ENCODE data around the gene ADORA1. TPM values are rescaled to one million over a fixed set of nuclear protein-coding genes. Genes with fewer than 3 reads are reported as not detected.

The ADORA1 gene
- polyA plus RNA-seq, 3 donors from 2014 or later, result 0.18 to 3.7 TPM; not detected in 1

DNA sequence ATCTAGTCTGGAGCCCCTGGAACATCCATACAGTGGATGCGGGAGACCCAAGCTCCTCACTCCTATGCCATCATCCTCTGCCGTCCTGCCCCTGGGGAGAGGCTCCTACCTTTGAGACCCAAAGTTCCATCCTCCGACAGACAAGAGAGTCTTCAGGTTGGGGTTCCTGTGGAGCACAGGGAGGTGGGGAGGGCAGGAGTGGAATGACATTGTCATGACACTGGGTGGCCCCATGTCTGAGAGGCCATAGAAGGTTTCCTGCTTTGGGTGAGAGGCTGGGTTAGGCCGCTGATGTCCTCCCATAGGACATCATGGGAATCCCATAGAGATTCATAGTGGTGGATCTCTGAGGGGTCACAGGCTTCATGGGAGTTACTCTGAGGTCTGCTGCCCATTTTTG lies 56.9 kb downstream of the ADORA1 start:
- Mint-ChIP-seq H3K9me3 (no peaks in the 10 kb centered on the region), H3K4me1 (no peaks in the 10 kb centered on the region), H3K27ac (no peak overlapping the region), H3K36me3 (no peaks in the 10 kb centered on the region), H3K27me3 (ENCODE audit: low read depth in 3 of 3) (peaks cover 1 to 5% (median 4%) of the 10 kb centered on the region in 3 donors), H3K4me3 (no peak overlapping the region)
- no peak for DNase-seq

DNA sequence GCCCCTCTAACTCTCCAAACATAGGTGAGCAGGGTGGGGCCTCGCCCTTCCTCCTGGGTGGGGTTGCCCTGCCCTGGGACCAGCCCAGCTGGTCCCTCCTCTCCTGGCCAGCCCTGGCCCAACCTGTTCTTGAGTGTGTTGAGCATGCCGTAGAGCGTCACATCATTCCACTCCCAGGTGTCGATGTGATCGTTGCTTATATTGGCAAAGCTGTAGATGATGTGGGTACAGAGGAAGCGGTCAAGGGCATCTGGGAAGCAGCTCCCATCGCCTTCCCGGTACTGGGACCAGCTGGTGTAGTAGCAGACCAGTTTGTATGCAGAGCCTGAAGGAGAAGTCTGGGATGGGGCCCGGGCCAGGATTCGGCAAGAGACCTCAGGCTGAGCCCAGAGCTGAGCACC lies 57.5 kb downstream of the ADORA1 start:
- Mint-ChIP-seq H3K4me3 (no peak overlapping the region), H3K27ac (no peak overlapping the region), H3K27me3 (ENCODE audit: low read depth in 3 of 3) (peaks cover 4 to 7% (median 5%) of the 10 kb centered on the region in 3 donors), H3K9me3 (no peaks in the 10 kb centered on the region), H3K4me1 (no peaks in the 10 kb centered on the region), H3K36me3 (no peaks in the 10 kb centered on the region)
- DNase-seq, result no peak

DNA sequence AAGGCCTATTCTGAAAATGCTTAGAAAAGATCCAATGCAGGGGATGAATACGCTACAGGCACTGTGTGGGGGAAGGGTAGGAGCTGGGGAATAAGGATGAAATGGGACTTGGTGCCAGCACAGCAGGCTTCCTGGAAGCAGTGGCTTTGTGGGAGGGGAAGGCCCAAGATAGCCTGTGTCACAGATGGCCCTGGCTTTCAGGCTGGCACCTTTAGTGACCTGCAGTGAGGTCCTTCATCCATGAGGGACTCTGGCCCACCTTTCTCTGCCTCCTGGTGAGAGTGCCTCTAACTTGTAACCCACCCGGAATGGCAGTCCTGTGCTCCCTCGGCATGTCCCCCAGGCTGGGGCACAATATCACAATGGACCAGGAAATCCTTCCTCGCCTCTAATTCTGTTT lies 58.1 kb downstream of the ADORA1 start:
- Mint-ChIP-seq H3K36me3 (no peaks in the 10 kb centered on the region), H3K4me3 (no peak overlapping the region), H3K27ac (no peak overlapping the region), H3K4me1 (no peaks in the 10 kb centered on the region), H3K9me3 (no peaks in the 10 kb centered on the region), H3K27me3 (ENCODE audit: low read depth in 3 of 3) (peaks cover 5 to 7% (median 5%) of the 10 kb centered on the region in 3 donors)
- no peak for DNase-seq

DNA sequence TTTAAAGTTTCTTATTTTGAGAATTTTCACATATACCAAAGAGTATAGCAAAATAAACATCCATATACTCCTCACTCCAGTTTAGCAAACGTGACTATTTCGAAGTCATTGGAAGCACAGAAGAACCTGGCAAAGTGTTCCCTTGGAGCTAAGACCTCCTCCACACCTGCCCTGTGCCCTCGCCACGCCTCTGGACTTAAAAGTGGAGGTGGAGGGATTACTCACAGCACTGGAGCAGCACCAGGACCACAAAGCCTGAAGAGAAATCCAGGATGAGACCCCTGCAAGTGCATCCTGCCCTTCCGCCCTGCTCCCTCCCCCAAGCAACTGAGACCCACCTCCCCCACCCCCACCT lies 58.5 kb downstream of the ADORA1 start:
- Mint-ChIP-seq H3K36me3 (no peaks in the 10 kb centered on the region), H3K9me3 (no peaks in the 10 kb centered on the region), H3K27me3 (ENCODE audit: low read depth in 3 of 3) (peaks cover 5 to 7% (median 5%) of the 10 kb centered on the region in 3 donors), H3K27ac (no peak overlapping the region), H3K4me1 (no peaks in the 10 kb centered on the region), H3K4me3 (no peak overlapping the region)
- DNase-seq, result no peak

DNA sequence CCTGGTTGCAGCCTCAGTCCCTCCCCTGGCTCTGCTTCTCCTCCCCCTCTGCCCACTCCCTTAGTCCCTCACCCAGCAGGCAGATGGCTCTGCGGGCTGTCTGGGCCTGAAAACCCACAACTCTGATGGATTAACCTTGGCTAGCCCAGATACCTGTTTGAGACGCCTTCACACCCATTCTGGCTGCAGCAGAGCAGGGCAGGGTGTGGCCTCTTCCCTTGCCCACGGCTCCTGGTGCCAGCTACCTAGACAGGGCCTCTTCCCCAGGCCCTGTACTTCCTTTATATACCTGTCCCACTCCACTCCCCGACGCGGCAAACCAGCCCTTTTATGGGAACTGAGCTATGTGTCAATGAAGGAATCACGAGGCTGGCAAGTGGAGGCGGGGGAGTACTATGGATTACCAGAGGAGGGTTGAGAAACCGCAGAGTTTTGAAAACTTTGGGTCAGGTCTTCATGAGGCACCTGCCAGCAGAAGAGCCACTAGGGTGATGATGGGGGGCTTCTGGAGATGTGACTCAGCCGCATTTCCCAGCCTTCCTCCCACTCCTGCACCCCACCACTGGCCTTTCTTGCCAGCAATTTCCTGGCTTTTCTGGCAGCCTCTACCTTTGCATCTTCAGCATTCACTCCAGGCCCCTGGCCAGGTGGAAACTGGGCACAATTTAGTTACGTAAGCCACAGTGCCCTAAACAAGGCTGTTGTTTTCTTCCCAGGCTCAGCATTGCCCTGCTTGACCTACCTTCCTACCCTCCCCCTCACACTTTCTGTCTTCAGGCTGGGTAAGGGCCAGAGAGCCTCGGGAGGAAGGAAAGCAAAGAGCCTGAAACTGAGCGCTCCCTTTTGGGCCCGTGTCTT lies 59.1 kb downstream of the ADORA1 start, which contains the start of gene CHI3L1:
Gene CHI3L1, minus strand, starts transcription at position 259 of the 858 bp plus-strand sequence. Its CDS starts 81 bp downstream, at position 178.
- peaks cover 5 to 7% (median 5%) of the 10 kb centered on the region in 3 donors for H3K27me3 Mint-ChIP-seq (ENCODE audit: low read depth in 3 of 3)
- no peak within 1 kb of the TSS for H3K4me3 Mint-ChIP-seq
- H3K9me3 Mint-ChIP-seq, result no peaks in the 10 kb centered on the region
- no peaks in the 10 kb centered on the region for H3K4me1 Mint-ChIP-seq
- no peak for DNase-seq
- H3K36me3 Mint-ChIP-seq, result no peaks in the 10 kb centered on the region
- H3K27ac Mint-ChIP-seq, result no peak within 1 kb of the TSS

DNA sequence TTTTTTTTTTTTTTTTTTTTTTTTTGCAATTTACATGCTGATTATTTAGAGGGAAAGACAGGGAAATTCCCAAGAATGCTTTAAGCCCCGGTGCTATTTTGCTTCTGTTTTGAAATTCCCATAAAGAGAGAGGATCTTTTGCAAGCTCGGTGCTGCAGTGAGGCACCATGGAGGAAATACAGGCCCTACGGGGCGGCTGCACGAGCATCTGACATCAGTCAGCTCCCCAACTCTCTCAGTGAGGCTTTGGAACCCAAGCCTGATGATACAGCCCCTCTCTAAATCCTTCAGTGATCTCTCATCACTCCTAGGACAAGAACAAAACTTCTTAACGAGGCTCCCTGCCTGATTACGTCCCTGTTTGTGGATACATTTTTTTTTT lies 59.8 kb downstream of the ADORA1 start:
- Mint-ChIP-seq H3K4me3 (no peak overlapping the region), H3K27me3 (ENCODE audit: low read depth in 3 of 3) (peaks cover 4 to 7% (median 5%) of the 10 kb centered on the region in 3 donors), H3K36me3 (no peaks in the 10 kb centered on the region), H3K27ac (no peak overlapping the region), H3K4me1 (no peaks in the 10 kb centered on the region), H3K9me3 (no peaks in the 10 kb centered on the region)
- no peak for DNase-seq

DNA sequence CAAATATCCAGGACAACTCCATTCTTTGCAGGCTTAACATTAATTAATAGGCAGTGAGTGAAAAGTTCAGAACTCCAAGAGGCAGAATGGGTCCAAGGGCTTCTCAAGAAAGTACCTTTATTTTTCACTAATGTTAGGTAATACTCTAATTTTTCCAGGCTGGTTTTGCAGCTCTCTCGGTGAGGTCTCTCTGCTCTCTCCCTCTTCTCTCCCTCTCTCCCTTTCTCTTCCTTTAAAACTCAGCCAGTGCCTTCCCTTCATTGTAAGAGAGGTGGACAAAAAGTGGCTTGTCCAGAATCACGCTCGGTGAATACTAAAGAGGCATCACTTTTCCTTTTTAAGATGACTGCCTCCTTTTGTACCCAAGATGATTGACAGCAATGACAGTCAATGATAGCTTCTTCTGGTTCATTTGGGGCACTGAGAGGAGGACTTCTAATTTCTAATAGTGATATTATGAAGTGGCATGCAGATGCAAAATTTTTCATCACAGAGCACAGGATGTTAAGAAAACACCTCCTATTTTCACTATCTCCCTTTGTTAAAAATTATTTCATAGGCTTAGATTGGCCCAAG lies 60.3 kb downstream of the ADORA1 start:
- peaks cover 4 to 7% (median 5%) of the 10 kb centered on the region in 3 donors for H3K27me3 Mint-ChIP-seq (ENCODE audit: low read depth in 3 of 3)
- no peak overlapping the region for H3K4me3 Mint-ChIP-seq
- peak overlapping the region in 1 of 6 donors; percentile 35 for H3K27ac Mint-ChIP-seq
- no peaks in the 10 kb centered on the region for H3K36me3 Mint-ChIP-seq
- H3K9me3 Mint-ChIP-seq, result no peaks in the 10 kb centered on the region
- DNase-seq, result no peak
- no peaks in the 10 kb centered on the region for H3K4me1 Mint-ChIP-seq

DNA sequence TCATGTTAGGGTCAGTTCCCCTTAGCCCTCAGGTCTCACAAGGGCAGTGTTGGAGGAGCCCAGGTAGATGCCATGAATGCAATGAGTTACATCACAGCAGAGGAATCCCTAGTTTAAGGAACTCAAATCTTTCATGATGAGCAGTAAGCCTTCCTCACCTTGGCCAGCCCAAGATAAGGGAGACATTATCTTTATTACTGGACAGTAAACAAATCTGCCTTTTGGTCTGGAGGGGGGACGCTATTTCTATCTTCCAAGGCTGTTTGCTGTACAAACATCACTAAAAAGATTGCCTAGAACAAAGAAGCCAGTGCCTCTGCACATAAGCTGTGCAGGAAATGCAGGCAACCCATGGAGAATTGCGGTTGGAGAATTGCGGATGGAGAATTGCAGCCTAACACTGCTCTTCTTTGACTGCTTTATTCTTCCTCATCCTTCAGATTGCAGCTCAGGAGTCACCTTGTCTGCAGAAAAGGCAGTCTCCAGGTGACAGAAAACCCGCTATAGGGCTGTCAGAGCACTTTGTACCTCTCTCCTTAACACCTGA lies 61.2 kb downstream of the ADORA1 start:
- Mint-ChIP-seq H3K4me3 (no peak overlapping the region), H3K27ac (no peak overlapping the region), H3K36me3 (no peaks in the 10 kb centered on the region), H3K9me3 (no peaks in the 10 kb centered on the region), H3K4me1 (no peaks in the 10 kb centered on the region), H3K27me3 (ENCODE audit: low read depth in 3 of 3) (peaks cover 4 to 5% (median 5%) of the 10 kb centered on the region in 3 donors)
- no peak for DNase-seq

DNA sequence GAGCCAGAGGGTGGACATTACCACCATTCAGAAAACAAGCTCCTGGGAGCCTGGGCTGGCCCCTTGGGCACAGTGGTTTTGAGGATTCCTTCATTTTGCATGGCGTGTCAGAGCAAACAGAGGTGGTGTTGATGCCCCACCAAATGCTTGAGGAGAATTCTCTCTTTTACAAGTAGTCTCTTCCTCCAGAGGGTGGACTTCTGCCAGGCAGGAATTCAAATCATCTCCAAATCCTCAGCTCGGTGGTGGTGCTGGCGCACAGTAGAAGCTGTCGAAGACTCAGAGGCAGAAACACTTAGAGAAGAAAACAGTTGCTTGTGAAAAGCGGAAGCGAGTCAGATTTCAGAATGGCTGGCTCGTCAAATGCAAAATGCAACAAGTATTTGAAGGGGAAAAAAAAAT lies 62.4 kb downstream of the ADORA1 start:
- Mint-ChIP-seq H3K4me3 (no peak overlapping the region), H3K27ac (no peak overlapping the region), H3K27me3 (ENCODE audit: low read depth in 3 of 3) (peaks cover 4 to 5% (median 5%) of the 10 kb centered on the region in 3 donors), H3K36me3 (no peaks in the 10 kb centered on the region), H3K4me1 (no peaks in the 10 kb centered on the region), H3K9me3 (no peaks in the 10 kb centered on the region)
- no peak for DNase-seq

DNA sequence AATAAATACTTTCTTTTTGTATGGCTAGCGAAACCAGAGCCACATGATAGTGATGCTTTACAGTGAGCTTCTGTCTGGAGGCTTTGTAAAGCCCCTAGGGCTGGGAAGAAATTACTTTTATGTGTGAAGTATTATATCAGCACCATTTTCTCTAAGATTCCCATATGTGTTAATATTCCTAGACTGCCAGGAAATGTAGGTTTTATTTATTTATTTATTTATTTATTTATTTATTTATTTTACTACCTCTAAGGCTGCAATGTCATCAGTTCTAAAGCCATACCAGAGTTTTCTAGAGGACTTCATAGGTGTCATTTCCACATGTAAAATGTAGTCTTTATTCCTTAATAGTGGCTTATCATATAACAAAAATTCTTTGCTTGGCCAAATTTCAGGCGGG lies 63.4 kb downstream of the ADORA1 start:
- H3K27me3 Mint-ChIP-seq (ENCODE audit: low read depth in 3 of 3), result peaks cover 5 to 7% (median 5%) of the 10 kb centered on the region in 3 donors

DNA sequence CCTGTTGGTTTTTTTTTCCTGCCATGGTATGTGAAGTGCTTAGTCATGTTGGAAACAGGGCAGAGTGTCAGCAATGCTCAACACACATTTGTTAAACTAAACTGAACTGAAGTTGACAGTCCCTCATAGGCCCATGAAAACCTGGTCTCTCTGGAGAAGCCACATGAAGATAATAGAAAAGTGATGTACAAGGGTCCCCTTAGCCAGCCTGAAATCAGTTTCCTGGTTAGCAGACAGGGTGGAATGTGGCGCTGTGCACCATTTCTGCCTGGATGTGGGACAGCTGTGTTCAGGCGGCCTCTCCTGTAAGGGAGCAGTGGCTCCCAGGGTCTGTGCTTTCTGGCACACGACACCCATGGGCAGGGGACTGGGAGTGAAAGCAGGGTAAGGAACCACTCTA lies 68.8 kb downstream of the ADORA1 start:
- H3K36me3 Mint-ChIP-seq, result no peaks in the 10 kb centered on the region
- peaks cover 0 to 10% (median 1%) of the 10 kb centered on the region in 3 donors for H3K27me3 Mint-ChIP-seq (ENCODE audit: low read depth in 3 of 3)
- no peaks in the 10 kb centered on the region for H3K4me1 Mint-ChIP-seq
- DNase-seq, result no peak
- no peak overlapping the region for H3K4me3 Mint-ChIP-seq
- no peaks in the 10 kb centered on the region for H3K9me3 Mint-ChIP-seq
- no peak overlapping the region for H3K27ac Mint-ChIP-seq

More for the DNA sequence above, 63.4 kb downstream of the ADORA1 start:
- H3K4me1 Mint-ChIP-seq, result no peaks in the 10 kb centered on the region
- no peaks in the 10 kb centered on the region for H3K9me3 Mint-ChIP-seq
- no peak overlapping the region for H3K27ac Mint-ChIP-seq
- DNase-seq, result no peak
- no peaks in the 10 kb centered on the region for H3K36me3 Mint-ChIP-seq
- H3K4me3 Mint-ChIP-seq, result no peak overlapping the region

DNA sequence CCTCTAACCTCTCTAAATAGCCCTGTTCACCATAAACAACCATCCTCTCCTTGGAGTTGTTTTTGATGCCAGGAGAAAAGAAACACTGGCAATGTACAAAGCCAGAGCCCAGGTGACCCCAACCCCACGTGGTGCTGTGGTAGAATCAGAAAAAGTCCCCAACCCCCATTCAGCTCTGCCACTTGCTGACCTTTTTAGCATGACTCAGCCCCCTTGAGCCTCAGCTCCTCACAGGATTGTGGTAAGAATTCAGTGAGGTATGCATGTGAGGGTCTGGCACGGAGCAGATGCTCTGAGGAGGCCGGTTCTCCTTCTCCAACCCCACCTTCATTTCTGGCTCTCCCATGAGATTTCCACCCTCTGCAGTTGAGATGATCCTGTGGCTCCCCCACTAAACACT lies 70.1 kb downstream of the ADORA1 start:
- no peak overlapping the region for H3K27ac Mint-ChIP-seq
- no peaks in the 10 kb centered on the region for H3K36me3 Mint-ChIP-seq
- no peaks in the 10 kb centered on the region for H3K4me1 Mint-ChIP-seq
- H3K4me3 Mint-ChIP-seq, result no peak overlapping the region
- H3K9me3 Mint-ChIP-seq, result no peaks in the 10 kb centered on the region
- DNase-seq, result no peak
- H3K27me3 Mint-ChIP-seq (ENCODE audit: low read depth in 3 of 3), result peaks cover 0 to 12% (median 3%) of the 10 kb centered on the region in 3 donors

DNA sequence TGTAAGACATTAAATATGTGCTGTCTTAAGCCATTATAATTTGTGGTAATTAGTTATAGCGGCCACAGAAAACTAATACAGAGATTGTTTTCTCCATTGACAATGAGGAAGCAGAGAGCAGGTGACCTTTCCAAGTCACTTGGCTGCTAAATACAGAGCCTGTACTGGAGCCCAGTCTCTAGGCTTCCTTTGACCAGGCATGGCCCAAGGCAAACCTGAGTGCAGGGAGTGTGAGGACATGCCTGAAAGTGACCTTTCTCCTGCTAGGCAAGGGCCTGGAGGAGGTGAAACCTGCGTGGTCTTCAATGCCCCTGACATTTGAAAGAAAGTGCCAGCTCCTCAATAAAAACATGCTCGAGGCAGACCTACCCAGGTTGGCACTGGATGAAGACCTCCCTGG lies 71.5 kb downstream of the ADORA1 start:
- no peaks in the 10 kb centered on the region for H3K4me1 Mint-ChIP-seq
- H3K27me3 Mint-ChIP-seq (ENCODE audit: low read depth in 3 of 3), result peaks cover 0 to 12% (median 6%) of the 10 kb centered on the region in 3 donors
- no peaks in the 10 kb centered on the region for H3K36me3 Mint-ChIP-seq
- no peak overlapping the region for H3K4me3 Mint-ChIP-seq
- H3K9me3 Mint-ChIP-seq, result no peaks in the 10 kb centered on the region
- no peak for DNase-seq
- H3K27ac Mint-ChIP-seq, result no peak overlapping the region

DNA sequence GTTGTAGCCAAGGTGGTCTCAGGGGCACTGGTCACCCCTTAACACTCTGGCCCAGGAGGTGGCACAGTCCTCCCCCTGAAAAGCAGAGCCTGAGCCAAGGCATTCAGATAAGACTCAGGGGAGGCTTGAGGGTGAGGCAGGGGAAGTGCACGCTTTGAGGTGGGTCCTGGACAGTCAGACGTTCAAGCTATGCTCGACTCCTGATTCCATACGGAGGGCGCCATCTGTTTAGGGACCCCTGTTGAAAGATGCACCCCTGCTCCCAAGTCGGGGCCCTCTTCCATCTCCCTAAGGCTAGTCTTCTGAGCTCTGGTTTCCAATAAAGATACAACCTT lies 71.9 kb downstream of the ADORA1 start:
- H3K4me3 Mint-ChIP-seq, result no peak overlapping the region
- no peaks in the 10 kb centered on the region for H3K9me3 Mint-ChIP-seq
- no peaks in the 10 kb centered on the region for H3K36me3 Mint-ChIP-seq
- peaks cover 0 to 12% (median 6%) of the 10 kb centered on the region in 3 donors for H3K27me3 Mint-ChIP-seq (ENCODE audit: low read depth in 3 of 3)
- no peak for DNase-seq
- H3K4me1 Mint-ChIP-seq, result no peaks in the 10 kb centered on the region
- H3K27ac Mint-ChIP-seq, result no peak overlapping the region

All from immature natural killer cell (primary cell).